Panc1 (cell line): ENCODE results near the gene PLD3. TPM values are rescaled to one million over a fixed set of nuclear protein-coding genes. Genes with fewer than 3 reads are reported as not detected.

Source experiments
- ATAC-seq: fragments of 200-7000 bp; cut with Tn5 transposase; 2 replicates; pipeline ENCODE4 v1.9.1; 2020; ENCODE audit warnings: mild to moderate bottlenecking, moderate library complexity
- BruUV-seq: library from RNA; stranded (reverse); fragments of 400-500 nt; replicated peaks from 2 replicates; lab custom pipeline; 2021; lab: Mats Ljungman, UMichigan
- CTCF ChIA-PET: fragments of 300-600 bp; sonication (Branson Sonifier 250); formaldehyde crosslinking; loops from one replicate; lab custom pipeline; 2022; ENCODE audit warnings: antibody characterized with exemption; lab: Charles Lee
- POLR2A ChIA-PET: fragments of 300-600 bp; sonication (Branson Sonifier 250); formaldehyde crosslinking; loops from one replicate; lab custom pipeline; 2022; ENCODE audit warnings: antibody characterized with exemption; lab: Charles Lee
- DNase-seq: peaks from one replicate; pipeline ENCODE4 v3.0.0-alpha.2; 2010; ENCODE audit warnings: low read depth, low spot score
- H3K27ac ChIP-seq: 2 replicates; pipeline ENCODE4 v1.5.1; 2011; ENCODE audit warnings: mild to moderate bottlenecking, low read length, inconsistent platforms
- H3K27me3 ChIP-seq: fragments of 200-500 bp; sonication (Bioruptor generic); 2 replicates; pipeline ENCODE4 v1.6.0; 2014; ENCODE audit warnings: low read length, inconsistent platforms; ENCODE audit not compliant: control insufficient read depth, insufficient read depth
- H3K36me3 ChIP-seq: fragments of 200-500 bp; sonication (Bioruptor generic); 2 replicates; pipeline ENCODE4 v1.5.1; 2014; ENCODE audit warnings: inconsistent platforms, mild to moderate bottlenecking, low read length, moderate library complexity; ENCODE audit not compliant: control insufficient read depth, insufficient read depth
- H3K4me1 ChIP-seq: 2 replicates; pipeline ENCODE4 v1.5.1; 2011; ENCODE audit warnings: inconsistent platforms, mild to moderate bottlenecking, low read length, moderate library complexity; ENCODE audit not compliant: control insufficient read depth, insufficient read depth
- H3K4me3 ChIP-seq, 2 experiments: 2 replicates each; pipeline ENCODE4 v1.5.1; 2011 to 2012; ENCODE audit warnings: low read depth in 2 of 2, low read length in 2 of 2, mild to moderate bottlenecking in 2 of 2, inconsistent platforms in 1 of 2, moderate library complexity in 1 of 2
- H3K9me3 ChIP-seq: fragments of 200-500 bp; sonication (Bioruptor generic); 2 replicates; pipeline ENCODE4 v1.5.1; 2014; ENCODE audit warnings: low read depth, mild to moderate bottlenecking, inconsistent platforms, low read length, moderate library complexity; ENCODE audit not compliant: control insufficient read depth, insufficient read depth
- POLR2AphosphoS5 ChIP-seq: IDR thresholded peaks from 2 replicates; pipeline ENCODE4 v1.6.1; 2012; ENCODE audit warnings: mild to moderate bottlenecking, low read depth, low read length, moderate library complexity
- SIN3A ChIP-seq: IDR thresholded peaks from 2 replicates; pipeline ENCODE4 v1.6.1; 2012; ENCODE audit warnings: low read depth, mild to moderate bottlenecking, low read length, moderate library complexity, borderline replicate concordance; ENCODE audit not compliant: insufficient read depth
- TCF7L2 ChIP-seq: IDR thresholded peaks from 2 replicates; pipeline ENCODE4 v1.6.1; 2011; ENCODE audit warnings: mild to moderate bottlenecking, low read depth, low read length, inconsistent platforms
- in situ Hi-C: cut with HindIII; loops from 2 replicates; pipeline ENCODE4 v1.10.0; 2016; ENCODE audit warnings: low sequenced_read_pairs, low pct_unique_long_range_greater_than_20kb
- intact Hi-C: fragments of 100-400 bp; cut with micrococcal nuclease; formaldehyde crosslinking; loops from one replicate; pipeline ENCODE4 v1.10.0; 2022; ENCODE audit not compliant: unreplicated experiment
- total RNA-seq: library from RNA; stranded (reverse); gene quantifications from one replicate; pipeline ENCODE4 v1.2.1, GENCODE V29; 2021; ENCODE audit not compliant: unreplicated experiment
- TF ChIP-seq, protein P1 (sequence below), 2 experiments: IDR thresholded peaks; 2 replicates each; pipeline ENCODE4 v1.6.1; 2011 to 2012; ENCODE audit warnings: low read depth in 2 of 2, control low read depth in 1 of 2, low read length in 1 of 2, mild to moderate bottlenecking in 1 of 2, moderate library complexity in 1 of 2; ENCODE audit not compliant: insufficient read depth in 1 of 2
- TF ChIP-seq, protein P2 (sequence below): fragments of 450-650 bp; IDR thresholded peaks from 2 replicates; pipeline ENCODE4 v1.5.1; 2017; ENCODE audit warnings: mild to moderate bottlenecking

PLD3 gene
- total RNA-seq, 1 experiment from 2014 or later = 81.8 TPM

DNA sequence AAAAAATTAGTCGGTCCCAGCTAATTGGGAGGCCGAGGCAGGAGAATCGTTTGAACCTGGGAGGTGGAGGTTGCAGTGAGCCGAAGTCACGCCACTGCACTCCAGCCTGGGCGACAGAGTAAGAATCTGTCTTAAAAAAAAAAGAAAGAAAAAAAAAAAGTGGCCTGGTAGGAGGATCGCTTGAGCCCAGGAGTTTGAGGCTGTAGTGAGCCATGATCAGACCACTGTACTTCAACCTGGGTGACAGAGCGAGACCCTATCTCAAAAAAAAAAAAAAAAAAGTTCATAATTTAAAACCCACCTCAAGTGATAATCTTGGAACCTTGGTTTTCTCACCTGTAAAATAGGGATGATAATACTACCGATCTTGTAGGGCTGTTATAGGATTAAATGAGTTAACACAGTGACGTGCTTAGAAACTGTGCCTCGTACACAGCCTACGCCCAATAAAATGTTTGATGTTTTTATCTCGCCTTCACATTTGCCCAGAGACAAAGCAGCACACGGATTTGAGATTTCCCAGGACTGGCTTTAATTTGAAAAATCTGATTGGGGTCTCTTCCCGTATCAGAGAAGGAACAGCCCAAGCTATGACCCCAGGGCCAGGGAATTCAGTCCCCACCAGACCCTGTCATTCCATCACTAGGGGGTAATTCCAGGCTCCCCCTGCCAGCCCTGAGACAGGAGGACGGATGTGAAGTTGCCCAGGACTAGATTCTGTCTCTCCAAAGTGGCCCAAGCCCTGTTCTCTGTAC lies 73.7 kb downstream of the PLD3 start:
- ATAC-seq = no peak
- Histone ChIP-seq H3K4me3 (peak overlapping the region; percentile 53 to 64; a peak in 3 of 4 replicates), H3K36me3 (peaks cover 4% of the 10 kb centered on the region; the same call in 1 of the 2 replicates), H3K27me3 (no peaks in the 10 kb centered on the region), H3K27ac (peak overlapping the region; percentile 92), H3K4me1 (peaks cover 29% of the 10 kb centered on the region), H3K9me3 (no peaks in the 10 kb centered on the region)
- BruUV-seq = no TSS peak
- in situ Hi-C loops (no loop called here), intact Hi-C loops (no loop called here)
- DNase-seq = no peak
- ChIA-PET POLR2A (no interaction called here), CTCF (interaction anchor here (1.9 kb wide), 1 partner anchor 42 kb away, joined by 5 read pairs; no protein-coding TSS in a partner anchor)
- TF ChIP-seq POLR2AphosphoS5 = no peak
- TF ChIP-seq, protein P1, sequence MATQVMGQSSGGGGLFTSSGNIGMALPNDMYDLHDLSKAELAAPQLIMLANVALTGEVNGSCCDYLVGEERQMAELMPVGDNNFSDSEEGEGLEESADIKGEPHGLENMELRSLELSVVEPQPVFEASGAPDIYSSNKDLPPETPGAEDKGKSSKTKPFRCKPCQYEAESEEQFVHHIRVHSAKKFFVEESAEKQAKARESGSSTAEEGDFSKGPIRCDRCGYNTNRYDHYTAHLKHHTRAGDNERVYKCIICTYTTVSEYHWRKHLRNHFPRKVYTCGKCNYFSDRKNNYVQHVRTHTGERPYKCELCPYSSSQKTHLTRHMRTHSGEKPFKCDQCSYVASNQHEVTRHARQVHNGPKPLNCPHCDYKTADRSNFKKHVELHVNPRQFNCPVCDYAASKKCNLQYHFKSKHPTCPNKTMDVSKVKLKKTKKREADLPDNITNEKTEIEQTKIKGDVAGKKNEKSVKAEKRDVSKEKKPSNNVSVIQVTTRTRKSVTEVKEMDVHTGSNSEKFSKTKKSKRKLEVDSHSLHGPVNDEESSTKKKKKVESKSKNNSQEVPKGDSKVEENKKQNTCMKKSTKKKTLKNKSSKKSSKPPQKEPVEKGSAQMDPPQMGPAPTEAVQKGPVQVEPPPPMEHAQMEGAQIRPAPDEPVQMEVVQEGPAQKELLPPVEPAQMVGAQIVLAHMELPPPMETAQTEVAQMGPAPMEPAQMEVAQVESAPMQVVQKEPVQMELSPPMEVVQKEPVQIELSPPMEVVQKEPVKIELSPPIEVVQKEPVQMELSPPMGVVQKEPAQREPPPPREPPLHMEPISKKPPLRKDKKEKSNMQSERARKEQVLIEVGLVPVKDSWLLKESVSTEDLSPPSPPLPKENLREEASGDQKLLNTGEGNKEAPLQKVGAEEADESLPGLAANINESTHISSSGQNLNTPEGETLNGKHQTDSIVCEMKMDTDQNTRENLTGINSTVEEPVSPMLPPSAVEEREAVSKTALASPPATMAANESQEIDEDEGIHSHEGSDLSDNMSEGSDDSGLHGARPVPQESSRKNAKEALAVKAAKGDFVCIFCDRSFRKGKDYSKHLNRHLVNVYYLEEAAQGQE (IDR thresholded peaks at IDR 0.05; ENCODE audit: insufficient read depth in 1 of 2, low read depth in 2 of 2, low read length in 1 of 2) = no peak
- TF ChIP-seq, protein P2, sequence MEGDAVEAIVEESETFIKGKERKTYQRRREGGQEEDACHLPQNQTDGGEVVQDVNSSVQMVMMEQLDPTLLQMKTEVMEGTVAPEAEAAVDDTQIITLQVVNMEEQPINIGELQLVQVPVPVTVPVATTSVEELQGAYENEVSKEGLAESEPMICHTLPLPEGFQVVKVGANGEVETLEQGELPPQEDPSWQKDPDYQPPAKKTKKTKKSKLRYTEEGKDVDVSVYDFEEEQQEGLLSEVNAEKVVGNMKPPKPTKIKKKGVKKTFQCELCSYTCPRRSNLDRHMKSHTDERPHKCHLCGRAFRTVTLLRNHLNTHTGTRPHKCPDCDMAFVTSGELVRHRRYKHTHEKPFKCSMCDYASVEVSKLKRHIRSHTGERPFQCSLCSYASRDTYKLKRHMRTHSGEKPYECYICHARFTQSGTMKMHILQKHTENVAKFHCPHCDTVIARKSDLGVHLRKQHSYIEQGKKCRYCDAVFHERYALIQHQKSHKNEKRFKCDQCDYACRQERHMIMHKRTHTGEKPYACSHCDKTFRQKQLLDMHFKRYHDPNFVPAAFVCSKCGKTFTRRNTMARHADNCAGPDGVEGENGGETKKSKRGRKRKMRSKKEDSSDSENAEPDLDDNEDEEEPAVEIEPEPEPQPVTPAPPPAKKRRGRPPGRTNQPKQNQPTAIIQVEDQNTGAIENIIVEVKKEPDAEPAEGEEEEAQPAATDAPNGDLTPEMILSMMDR = no peak
- TF ChIP-seq TCF7L2 = no peak
- TF ChIP-seq SIN3A = no peak

DNA sequence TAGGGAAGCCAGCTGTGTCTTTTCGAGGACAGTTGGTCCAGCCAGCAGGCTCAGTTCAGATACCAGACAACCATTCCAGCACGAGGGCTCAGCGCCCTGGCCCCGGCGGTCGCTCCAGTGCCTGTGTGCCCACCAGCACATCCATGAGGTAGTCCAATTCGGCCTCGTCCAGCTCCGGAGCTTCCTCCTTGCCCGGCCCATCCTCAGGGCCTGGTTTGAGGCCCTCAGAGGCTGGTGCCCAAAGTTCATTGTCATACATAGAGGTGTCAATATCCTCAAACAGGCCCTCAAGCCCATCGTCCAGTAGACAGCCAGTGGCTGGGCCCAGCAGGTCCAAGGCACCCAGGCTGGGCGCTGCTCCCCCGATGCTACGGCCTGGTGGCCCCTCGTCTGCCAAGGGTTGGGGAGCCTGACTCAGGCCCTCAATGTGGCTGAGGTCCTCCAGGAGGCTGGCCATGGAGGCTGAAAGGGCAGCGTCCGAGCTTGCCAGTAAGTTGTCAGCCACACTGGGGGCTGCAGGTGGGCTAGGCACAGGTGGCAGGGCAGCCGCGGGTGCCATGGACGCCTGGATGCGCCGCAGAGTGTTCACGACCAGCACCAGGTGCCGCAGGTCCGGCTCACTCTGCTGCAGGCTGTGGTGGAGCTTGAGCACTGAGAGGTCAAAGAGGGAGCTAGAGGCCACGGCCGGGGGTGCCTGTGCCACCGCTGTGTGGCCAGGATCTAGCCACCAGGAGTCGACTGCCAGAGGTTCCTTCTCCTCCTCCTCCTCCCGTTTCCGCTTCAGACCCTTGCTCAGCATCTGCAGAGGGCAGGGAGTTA lies 74.5 kb downstream of the PLD3 start:
- in situ Hi-C loops = no loop called here
- H3K4me3 ChIP-seq = peak overlapping the region in 1 of 2 experiments; percentile 64; a peak in 2 of 4 replicates
- no TSS peak for BruUV-seq
- CTCF ChIA-PET = interaction anchor here (0.5 to 1.9 kb wide), 2 partner anchors 41 to 118 kb away, joined by 3 to 5 read pairs; no protein-coding TSS in a partner anchor
- no peak for DNase-seq
- POLR2A ChIA-PET = no interaction called here
- TF ChIP-seq, protein P2 = no peak
- no peak for TF ChIP-seq SIN3A
- TF ChIP-seq, protein P1 (IDR thresholded peaks at IDR 0.05; ENCODE audit: insufficient read depth in 1 of 2, low read depth in 2 of 2, low read length in 1 of 2) = no peak
- no peak for TF ChIP-seq POLR2AphosphoS5
- no peak for TF ChIP-seq TCF7L2
- no peaks in the 10 kb centered on the region for H3K9me3 ChIP-seq
- H3K4me1 ChIP-seq = peaks cover 24% of the 10 kb centered on the region
- no peaks in the 10 kb centered on the region for H3K27me3 ChIP-seq
- peak overlapping the region; percentile 92 for H3K27ac ChIP-seq
- intact Hi-C loops = no loop called here
- H3K36me3 ChIP-seq = peaks cover 4% of the 10 kb centered on the region; the same call in 1 of the 2 replicates
- ATAC-seq = no peak
